ENCODE results near the gene COLEC11. TPM values are rescaled to one million over a fixed set of nuclear protein-coding genes. Genes with fewer than 3 reads are reported as not detected.
A peak's percentile ranks its signal among the peaks of the same experiment; 100 is the strongest.

Gene COLEC11
- total and polyA plus RNA-seq, 2 experiments from 2014 or later: 4.7 to 5.1 TPM

DNA sequence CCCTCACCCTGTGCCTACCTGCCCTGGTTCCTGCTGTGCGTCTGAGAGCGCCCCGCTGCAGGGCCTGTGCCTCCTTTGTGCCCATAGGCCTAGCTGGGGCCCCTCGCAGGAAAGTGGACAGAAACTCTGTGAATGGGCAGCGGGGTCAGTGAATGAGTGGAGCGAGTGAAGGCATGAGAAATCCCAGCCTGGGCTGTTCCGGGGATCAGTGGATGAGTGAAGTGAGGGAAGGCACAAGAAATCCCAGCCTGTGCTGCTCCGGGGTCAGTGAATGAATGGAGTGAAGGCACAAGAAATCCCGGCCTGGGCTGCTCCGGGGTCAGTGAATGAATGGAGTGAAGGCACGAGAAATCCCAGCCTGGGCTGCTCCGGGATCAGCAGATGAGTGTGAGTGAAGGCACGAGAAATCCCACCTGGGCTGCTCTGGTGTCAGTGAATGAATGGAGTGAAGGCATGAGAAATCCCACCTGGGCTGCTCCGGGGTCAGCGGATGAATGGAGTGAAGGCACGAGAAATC lies 2.0 kb downstream of the COLEC11 start:
- H3K27ac ChIP-seq: peak overlapping the region; percentile 28
- TF ChIP-seq, protein P1, sequence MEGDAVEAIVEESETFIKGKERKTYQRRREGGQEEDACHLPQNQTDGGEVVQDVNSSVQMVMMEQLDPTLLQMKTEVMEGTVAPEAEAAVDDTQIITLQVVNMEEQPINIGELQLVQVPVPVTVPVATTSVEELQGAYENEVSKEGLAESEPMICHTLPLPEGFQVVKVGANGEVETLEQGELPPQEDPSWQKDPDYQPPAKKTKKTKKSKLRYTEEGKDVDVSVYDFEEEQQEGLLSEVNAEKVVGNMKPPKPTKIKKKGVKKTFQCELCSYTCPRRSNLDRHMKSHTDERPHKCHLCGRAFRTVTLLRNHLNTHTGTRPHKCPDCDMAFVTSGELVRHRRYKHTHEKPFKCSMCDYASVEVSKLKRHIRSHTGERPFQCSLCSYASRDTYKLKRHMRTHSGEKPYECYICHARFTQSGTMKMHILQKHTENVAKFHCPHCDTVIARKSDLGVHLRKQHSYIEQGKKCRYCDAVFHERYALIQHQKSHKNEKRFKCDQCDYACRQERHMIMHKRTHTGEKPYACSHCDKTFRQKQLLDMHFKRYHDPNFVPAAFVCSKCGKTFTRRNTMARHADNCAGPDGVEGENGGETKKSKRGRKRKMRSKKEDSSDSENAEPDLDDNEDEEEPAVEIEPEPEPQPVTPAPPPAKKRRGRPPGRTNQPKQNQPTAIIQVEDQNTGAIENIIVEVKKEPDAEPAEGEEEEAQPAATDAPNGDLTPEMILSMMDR (IDR thresholded peaks at IDR 0.05; ENCODE audit: low read depth, low read length): no peak

DNA sequence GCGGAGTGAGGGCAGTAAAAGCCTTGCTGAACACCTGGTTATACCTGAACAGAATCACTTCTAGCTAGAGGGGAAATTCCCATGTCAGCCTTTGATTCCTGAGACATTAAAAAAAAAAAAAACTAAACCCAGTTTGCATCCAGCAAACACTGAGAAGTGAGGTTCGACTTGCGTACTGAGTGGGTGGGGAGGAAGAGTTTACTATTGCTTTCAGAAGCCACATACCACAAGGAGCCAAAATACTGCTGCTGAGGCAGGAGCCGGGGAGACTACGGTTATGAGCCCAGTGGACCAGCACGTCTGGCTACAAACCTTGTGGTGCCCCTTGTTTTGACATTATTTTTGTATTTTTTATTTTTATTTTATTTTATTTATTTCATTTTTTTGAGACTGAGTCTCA lies 2.7 kb downstream of the COLEC11 start:
- TF ChIP-seq, protein P1 (IDR thresholded peaks at IDR 0.05; ENCODE audit: low read depth, low read length): no peak
- no peak overlapping the region for H3K4me3 ChIP-seq
- H3K36me3 ChIP-seq: no peaks in the 10 kb centered on the region
- peaks cover 14% of the 10 kb centered on the region for H3K4me1 ChIP-seq (ENCODE audit: low read depth)
- no peak overlapping the region for H3K27ac ChIP-seq
- no peaks in the 10 kb centered on the region for H3K27me3 ChIP-seq
- DNase-seq (ENCODE audit: low read depth in 1 of 2, low spot score in 1 of 2): no peak
- H3K9me3 ChIP-seq (ENCODE audit: low read depth): no peaks in the 10 kb centered on the region

More for the DNA sequence above, 2.0 kb downstream of the COLEC11 start:
- Histone ChIP-seq H3K9me3 (ENCODE audit: low read depth) (no peaks in the 10 kb centered on the region), H3K27me3 (no peaks in the 10 kb centered on the region), H3K4me3 (no peak overlapping the region), H3K4me1 (ENCODE audit: low read depth) (peaks cover 14% of the 10 kb centered on the region), H3K36me3 (no peaks in the 10 kb centered on the region)
- no peak for DNase-seq (ENCODE audit: low read depth in 1 of 2, low spot score in 1 of 2)

DNA sequence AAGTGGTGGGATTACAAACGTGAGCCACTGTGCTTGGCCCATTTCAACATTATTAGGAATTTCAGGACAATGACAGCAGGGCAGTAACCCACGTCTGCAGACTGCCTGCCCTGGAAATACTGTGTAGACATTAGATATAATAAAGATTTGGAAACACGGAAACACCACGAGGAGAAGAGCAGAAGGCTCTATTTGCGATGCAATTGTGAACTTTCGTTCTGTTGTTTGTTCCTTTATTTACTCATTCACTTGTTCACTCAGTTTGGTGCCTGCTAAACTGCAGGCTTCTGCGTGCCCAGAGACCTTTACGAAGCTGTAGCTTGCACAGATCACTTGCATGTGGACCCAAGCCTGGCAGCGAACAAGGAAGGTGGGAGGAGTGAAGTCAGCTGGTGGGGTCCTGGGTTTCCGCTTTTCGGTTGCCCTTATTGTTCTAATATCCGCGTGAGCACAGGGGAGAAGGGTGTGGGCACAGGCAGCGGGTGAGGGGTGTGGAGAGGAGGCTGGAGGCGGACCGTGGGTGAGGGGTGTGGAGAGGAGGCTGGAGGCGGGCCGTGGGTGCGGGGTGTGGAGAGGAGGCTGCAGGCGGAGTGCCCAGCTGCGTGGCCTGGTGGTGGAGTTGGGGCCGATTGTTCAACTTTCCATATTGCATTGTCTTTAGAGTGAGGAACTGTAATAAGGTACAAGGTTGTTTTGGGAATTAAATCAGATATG lies 3.4 kb downstream of the COLEC11 start:
- TF ChIP-seq, protein P1 (IDR thresholded peaks at IDR 0.05; ENCODE audit: low read depth, low read length): no peak
- no peak for DNase-seq (ENCODE audit: low read depth in 1 of 2, low spot score in 1 of 2)

DNA sequence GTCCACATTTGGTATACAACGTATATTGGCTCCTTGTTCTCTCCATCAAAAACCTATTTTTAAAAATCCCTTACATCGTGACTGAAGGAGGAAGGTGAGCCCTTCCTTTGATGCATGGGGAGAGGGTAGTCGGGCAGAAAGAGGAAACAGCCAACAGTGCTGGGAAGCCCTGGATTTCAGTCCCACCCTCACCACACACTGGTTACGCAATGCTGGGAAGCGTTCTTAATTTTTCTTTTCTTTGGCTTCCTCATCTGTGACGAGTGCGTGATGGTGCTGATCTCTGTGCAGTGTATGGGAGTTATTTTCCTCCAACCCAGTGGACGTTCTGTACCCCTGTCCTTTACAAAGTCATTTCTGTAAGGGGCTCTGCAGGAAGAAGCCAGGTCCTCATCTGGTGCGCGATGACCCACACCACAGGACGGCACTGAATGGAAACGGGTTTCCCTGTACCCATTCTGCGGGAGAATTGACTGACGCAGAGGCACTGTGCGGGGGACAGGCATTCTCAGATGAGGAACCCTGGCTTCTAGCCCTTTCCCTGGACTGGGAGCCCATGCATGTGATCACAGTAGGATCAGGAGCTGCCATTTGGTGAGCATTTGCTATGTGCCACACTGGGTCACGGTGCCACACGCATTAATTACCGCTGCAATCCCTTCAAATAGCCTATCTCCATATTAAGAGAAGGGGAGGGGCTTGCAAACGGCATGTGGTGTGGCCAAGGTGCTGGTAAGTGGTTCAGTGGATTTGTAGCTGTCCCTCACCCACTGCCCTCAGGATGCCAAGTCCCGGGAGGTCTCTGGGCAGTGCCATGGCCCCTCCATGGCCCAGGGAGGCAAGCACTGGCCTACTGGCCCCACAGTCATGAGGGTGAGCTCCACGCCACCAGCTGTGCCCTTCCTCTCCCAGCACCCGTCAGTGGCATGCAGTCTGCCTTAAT lies 4.3 kb downstream of the COLEC11 start:
- TF ChIP-seq, protein P1 (IDR thresholded peaks at IDR 0.05; ENCODE audit: low read depth, low read length): no peak
- H3K4me3 ChIP-seq: no peak overlapping the region
- no peaks in the 10 kb centered on the region for H3K9me3 ChIP-seq (ENCODE audit: low read depth)
- H3K4me1 ChIP-seq (ENCODE audit: low read depth): peaks cover 19% of the 10 kb centered on the region
- no peaks in the 10 kb centered on the region for H3K27me3 ChIP-seq
- no peak overlapping the region for H3K27ac ChIP-seq
- no peak for DNase-seq (ENCODE audit: low read depth in 1 of 2, low spot score in 1 of 2)
- no peaks in the 10 kb centered on the region for H3K36me3 ChIP-seq

More for the DNA sequence above, 3.4 kb downstream of the COLEC11 start:
- Histone ChIP-seq H3K4me1 (ENCODE audit: low read depth) (peaks cover 14% of the 10 kb centered on the region), H3K27me3 (no peaks in the 10 kb centered on the region), H3K27ac (no peak overlapping the region), H3K9me3 (ENCODE audit: low read depth) (no peaks in the 10 kb centered on the region), H3K4me3 (no peak overlapping the region), H3K36me3 (no peaks in the 10 kb centered on the region)

DNA sequence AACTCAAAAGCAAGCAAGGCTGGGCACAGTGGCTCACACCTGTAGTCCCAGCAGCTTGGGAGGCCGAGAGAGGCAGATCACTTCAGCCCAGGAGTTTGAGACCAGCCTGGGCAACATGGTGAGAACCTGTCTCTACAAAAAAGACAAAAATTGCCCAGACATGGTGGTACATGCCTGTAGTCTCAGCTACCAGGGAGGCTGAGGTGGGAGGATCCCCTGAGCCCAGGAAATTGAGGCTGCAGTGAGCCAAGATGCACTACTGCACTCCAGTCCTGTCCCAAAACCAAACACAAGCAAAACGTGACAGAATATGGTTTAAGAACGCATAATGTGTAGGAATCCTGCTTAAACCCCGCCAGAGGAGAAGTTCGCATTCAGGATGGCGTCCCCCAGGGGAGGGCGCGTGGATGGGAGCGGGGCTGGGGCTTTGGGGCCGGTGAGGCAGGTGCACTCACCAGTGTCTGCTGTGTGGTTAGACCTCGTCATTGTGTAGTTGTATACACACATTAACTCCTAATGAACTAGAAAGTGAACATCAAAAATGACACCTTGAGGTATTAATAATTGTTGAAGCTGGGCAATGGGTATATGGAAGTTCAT lies 5.4 kb downstream of the COLEC11 start:
- Histone ChIP-seq H3K4me3 (no peak overlapping the region), H3K27ac (no peak overlapping the region), H3K27me3 (no peaks in the 10 kb centered on the region), H3K9me3 (ENCODE audit: low read depth) (no peaks in the 10 kb centered on the region), H3K36me3 (no peaks in the 10 kb centered on the region), H3K4me1 (ENCODE audit: low read depth) (peaks cover 24% of the 10 kb centered on the region)
- DNase-seq (ENCODE audit: low read depth in 1 of 2, low spot score in 1 of 2): no peak
- TF ChIP-seq, protein P1 (IDR thresholded peaks at IDR 0.05; ENCODE audit: low read depth, low read length): no peak

Measured in cardiac muscle cell (in vitro differentiated cells and primary cell).